NCI-H1436 treated with DMSO at 0.1 percent for 48 hours (cell line): ENCODE results near the gene ZDHHC13.

ENCODE experiments used
- DNase-seq: peaks from one replicate; lab custom pipeline; 2025; lab: John Stamatoyannopoulos, UW

Gene ZDHHC13

DNA sequence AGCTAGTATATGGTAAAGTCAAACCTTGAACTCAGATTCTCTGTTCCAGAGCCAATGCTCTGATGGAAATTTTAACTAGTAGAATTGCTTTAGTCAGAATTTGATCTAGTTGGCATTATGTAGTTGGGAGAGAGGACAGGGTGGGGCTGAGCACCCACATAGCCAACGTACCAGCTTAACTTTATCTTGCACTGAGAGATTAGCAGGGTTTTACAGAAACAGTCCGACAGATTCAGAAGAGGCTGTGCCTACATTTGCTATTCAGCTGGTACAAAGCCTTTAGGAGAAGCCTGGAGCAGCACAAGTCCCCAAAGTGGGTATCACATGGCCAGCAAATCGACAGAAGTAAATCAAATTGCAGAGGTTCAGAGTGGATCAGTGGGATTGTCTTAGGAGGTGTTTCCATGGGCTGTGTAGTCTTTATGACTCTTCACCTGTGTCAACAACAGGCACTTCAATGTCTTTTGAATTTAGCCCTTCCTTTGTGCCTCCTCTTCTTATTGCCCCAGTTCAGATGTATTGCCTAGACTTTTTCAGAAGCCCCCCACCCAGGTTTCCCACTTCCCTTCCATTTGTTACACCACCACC is 92.1 kb downstream of the ZDHHC13 start:
- no peak for DNase-seq

DNA sequence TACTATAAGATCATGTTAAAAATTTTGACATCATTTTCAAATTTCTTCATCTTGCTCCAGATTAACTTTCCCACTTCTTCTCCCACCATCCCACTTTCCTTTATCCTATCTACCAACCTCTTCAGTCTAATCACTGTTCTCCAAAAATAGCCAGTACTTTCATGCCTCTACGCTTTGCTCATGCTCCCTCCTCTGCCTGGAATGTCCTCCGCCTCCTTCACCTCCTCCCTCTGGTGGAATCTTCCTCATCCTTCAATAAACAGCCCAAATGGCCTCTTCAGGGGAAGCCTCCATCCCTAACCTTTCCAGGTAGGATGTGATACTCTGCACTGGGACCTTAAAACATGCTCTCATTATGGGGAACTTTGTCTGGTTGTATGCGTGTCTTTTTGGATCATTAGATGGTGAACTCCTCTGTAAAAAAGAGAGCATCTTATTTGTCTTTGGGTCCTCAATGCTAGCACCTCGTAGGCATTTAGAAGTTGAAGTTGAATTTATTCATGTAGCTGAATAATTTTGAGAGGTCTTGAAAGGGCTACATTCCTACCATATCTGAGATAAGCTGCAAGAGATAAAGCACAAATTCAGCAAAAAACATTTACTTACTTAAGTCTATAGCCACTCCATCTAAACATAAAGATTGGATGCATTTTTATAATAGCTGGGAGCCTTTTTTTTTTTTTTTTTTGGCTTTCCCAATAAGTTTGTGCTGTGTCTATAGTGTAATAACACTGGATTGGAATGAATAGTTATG is 92.8 kb downstream of the ZDHHC13 start:
- DNase-seq, result no peak

DNA sequence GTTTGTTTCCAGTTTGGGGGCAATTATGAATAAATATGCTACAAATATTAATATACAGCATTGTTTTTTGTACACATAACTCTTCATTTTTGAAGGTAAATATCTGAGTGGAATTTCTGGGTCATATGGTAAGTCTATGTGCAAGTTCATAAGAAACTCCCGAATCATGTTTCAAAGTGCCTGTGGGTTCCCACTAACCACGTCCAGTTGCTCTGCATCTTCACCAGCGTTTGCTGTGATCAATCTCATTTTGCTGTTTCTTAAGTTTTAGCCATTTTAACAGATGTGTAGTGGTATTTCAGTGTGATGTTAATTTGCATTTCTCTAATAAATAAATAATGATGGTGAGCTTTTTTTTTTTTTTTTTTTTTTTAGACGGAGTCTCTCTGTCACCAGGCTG is 99.1 kb downstream of the ZDHHC13 start:
- DNase-seq, result no peak

DNA sequence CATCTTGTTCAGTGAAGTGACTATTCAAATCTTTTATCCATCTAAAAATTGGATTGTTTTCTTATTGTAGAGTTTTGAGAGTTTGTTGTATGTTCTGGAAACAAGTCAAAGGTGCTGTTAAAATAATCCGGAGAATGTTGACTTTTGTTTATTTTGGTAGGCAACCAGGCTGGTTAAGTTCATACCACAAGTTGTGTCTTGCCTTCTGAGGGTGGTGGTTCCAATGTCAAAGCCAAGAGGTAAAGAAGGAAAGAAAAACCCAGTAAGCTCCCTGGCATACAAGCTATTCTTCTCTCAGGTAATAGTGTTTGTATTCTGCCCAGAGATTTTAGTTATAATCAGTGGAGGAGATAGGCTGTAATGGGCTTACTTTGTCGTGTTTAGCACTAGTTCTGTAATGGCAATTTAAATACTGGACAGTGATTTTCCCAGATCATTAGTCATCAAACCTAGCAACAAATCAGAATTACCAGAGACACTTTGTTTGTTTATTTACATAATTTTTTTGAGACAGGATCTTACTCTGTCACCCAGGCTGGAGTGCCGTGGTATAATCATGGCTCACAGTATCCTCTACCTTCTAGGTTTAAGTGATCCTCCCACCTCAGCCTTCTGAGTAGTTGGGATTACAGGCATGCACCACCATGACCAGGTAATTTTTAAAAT is 99.9 kb downstream of the ZDHHC13 start:
- DNase-seq, result no peak

DNA sequence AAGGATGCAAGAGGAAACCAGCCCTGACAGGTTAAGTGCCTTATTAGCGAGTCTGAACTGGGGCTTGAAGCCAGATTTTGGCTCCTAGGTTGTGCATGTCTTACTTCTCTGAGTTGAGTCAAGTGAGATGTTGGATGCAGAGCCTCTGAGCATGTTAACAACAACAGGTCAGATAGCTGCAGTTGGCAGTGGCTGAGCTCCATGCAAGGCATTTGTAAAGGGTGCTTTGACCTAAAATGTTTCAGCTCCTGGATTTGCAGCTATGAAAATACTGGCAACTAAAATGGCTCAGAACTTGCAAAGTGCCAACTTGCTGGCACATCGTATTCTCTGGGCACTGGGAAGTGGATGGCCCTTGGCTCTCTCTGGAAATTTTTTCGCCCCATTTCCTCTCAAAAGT is 101.2 kb downstream of the ZDHHC13 start:
- DNase-seq, result no peak

DNA sequence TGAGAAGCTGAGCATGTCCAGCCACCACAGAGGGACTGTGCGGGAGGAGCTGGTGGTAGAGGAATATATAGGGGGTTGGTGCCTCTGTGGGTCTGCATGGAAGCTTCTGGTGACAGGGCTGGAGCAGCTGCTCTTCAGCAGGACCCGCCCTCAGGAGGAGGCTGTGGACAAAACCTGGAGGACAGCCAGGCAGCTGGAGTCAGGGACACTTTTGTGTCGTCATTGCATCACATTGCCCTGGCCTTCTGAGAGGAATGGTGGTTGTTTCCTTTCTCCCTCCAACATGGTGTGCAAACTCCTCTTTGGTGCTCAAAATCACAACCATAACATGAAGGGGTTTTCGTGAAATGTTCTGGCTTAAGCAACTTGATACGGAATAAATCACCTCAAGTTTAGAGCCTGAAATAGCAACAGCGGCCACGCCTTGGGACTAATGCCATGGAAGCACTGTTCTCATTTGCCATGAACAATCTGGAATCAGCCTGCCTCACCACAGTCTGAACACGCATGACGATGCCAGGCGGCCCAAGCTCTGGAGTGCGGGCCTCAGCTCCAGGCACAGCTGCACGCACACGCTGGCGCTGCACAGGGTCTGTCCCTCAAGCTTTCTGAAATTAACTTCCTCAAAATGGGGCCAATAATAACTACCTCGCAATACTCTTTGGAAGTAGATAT is 102.0 kb downstream of the ZDHHC13 start:
- DNase-seq, result no peak

DNA sequence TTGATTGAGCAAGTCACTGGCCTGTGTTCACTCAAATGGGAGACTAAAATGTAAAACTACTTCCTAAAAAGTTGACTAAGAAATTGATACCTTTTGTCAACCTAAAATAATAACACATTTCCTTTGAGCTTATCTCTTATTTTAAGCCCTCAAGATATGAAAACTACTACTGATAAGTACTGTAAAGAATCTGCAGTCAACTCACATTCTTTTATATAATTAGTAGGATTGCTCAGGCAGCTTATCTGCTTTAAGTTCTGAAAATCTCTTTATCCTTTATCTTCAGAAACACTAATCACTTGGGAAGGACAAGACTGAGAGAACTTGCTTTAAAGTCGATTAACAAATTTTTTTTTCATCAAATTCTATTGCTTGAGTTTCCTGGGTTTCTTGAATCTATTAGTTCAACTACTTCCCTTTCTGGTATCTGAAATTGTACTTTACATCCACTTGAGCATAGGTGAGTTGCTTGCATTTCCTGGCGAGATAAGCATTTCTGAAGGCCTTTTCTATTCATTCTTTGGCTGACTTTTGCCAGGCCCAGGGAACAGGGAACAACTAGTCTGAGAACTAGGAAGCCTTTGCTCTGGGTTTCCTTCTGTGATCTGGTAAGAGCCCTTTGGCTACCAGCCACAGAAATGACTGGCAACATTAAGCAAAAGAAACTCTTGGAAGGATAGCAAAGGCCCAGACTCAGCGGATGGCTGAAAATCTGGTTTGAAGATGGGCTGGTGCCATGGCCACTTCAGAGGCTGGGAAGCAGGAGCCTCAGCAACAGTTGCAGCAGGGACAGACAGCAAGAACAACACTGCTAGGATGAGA is 104.1 kb downstream of the ZDHHC13 start:
- no peak for DNase-seq

DNA sequence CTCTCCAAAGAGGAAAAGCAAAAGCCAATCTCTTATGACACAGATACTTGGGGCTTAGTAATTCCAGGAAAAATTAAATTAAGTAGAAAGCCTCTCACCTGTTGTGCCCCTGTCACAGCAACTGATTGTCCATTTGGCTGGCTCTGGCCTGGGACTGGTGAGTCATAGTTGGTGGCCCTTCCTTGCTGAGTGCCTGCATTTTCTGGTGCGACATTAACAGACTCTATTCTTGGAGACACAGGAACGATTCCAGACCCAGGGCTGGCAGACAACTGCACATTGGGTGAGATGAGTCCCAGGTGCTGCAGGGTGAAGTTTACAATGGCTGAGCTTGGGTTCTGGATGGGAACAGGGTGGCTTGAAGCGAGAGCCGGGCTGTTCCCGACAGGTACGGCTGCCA is 108.2 kb downstream of the ZDHHC13 start:
- DNase-seq, result no peak

DNA sequence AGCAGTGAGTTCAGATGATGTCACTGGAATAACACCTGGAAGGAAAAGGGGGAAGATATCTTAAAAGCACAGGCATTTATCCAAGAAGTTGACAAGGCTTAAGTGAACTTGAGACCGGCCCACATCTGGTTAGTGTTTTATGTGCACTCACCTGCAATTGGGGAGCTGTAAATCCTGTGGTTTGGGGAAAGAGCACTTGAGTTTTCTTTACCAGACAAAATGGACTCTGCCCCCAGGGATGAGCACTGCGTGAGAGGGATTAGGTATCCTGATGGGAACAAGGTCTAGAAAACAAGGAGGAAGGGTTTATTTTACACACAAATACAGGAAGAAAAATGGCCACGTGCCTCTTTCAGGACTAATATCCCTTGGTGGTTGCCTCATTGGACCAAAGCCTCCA is 108.6 kb downstream of the ZDHHC13 start:
- DNase-seq, result no peak
